Measurements from ENCODE around the gene SIPA1L3. TPM values are rescaled to one million over a fixed set of nuclear protein-coding genes. Genes with fewer than 3 reads are reported as not detected.
"Not testable (repeated sequence)": the region's sequence is repeated elsewhere in the genome, so short reads cannot be mapped to it uniquely, and the experiment has no call there.

Gene SIPA1L3, protein sequence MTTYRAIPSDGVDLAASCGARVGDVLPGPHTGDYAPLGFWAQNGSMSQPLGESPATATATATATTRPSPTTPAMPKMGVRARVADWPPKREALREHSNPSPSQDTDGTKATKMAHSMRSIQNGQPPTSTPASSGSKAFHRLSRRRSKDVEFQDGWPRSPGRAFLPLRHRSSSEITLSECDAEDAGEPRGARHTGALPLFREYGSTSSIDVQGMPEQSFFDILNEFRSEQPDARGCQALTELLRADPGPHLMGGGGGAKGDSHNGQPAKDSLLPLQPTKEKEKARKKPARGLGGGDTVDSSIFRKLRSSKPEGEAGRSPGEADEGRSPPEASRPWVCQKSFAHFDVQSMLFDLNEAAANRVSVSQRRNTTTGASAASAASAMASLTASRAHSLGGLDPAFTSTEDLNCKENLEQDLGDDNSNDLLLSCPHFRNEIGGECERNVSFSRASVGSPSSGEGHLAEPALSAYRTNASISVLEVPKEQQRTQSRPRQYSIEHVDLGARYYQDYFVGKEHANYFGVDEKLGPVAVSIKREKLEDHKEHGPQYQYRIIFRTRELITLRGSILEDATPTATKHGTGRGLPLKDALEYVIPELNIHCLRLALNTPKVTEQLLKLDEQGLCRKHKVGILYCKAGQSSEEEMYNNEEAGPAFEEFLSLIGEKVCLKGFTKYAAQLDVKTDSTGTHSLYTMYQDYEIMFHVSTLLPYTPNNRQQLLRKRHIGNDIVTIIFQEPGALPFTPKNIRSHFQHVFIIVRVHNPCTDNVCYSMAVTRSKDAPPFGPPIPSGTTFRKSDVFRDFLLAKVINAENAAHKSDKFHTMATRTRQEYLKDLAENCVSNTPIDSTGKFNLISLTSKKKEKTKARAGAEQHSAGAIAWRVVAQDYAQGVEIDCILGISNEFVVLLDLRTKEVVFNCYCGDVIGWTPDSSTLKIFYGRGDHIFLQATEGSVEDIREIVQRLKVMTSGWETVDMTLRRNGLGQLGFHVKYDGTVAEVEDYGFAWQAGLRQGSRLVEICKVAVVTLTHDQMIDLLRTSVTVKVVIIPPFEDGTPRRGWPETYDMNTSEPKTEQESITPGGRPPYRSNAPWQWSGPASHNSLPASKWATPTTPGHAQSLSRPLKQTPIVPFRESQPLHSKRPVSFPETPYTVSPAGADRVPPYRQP (N-terminal part only)
- 63.2 TPM for total RNA-seq
- long read RNA-seq, partial matches to known transcripts = 30 of 78 reads
- long read RNA-seq, other reads (novel, unspliced or antisense) = 46 of 78 reads

- H3K9me3 ChIP-seq = no peaks in the 10 kb centered on the region
- H3K4me1 ChIP-seq = peaks cover 16% of the 10 kb centered on the region
- H3K27ac ChIP-seq = peak within 1 kb of the TSS; percentile 80
- no peaks in the 10 kb centered on the region for H3K27me3 ChIP-seq (ENCODE audit: low read depth)
- DNase-seq (peak; percentile 98), ATAC-seq (peak; percentile 97 to 99)
- TF ChIP-seq CTCF (IDR thresholded peaks at IDR 0.05) = no peak
- H3K36me3 ChIP-seq = no peaks in the 10 kb centered on the region
- H3K4me3 ChIP-seq = peak within 1 kb of the TSS; percentile 96
- intact Hi-C loops (cut with DNase I) = no loop called here
These were observed at the start of gene SIPA1L3 for GRCh38 chr19:37906869-37907734. Gene SIPA1L3, plus strand, starts transcription at chr19:37907208. Its CDS starts 174,358 bp downstream, at chr19:38081566.

DNA sequence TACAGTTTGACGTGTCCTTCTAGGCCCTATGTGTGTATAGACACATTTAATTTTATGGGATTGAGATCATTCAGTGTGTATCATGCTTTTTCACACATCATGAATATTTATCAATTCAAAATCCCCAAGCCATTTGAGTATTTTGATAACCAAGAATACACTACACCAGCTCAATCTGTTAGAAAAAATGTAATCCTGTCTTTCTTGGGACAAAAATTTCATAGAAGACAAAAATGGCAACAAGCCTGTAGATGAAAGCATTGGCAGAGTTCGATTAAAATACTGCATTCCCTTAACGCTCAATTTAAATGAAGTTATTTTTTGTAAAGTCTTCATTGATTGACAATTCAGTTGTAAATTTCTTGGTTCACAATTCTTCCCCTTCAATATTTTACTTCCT is 42.5 kb upstream of the SIPA1L3 start:
- H3K4me1 ChIP-seq = no peaks in the 10 kb centered on the region
- H3K27ac ChIP-seq = no peak overlapping the region
- DNase-seq (no peak), ATAC-seq (no peak)
- H3K36me3 ChIP-seq = no peaks in the 10 kb centered on the region
- H3K4me3 ChIP-seq = no peak overlapping the region
- TF ChIP-seq CTCF (IDR thresholded peaks at IDR 0.05) = no peak
- no peaks in the 10 kb centered on the region for H3K27me3 ChIP-seq (ENCODE audit: low read depth)
- H3K9me3 ChIP-seq = no peaks in the 10 kb centered on the region
- intact Hi-C loops (cut with DNase I) = no loop called here

- intact Hi-C loops (cut with DNase I); ATAC-seq; H3K27ac ChIP-seq; H3K4me3 ChIP-seq; H3K4me1 ChIP-seq; DNase-seq; H3K9me3 ChIP-seq; H3K27me3 ChIP-seq (ENCODE audit: low read depth); H3K36me3 ChIP-seq: not testable (repeated sequence)
These were observed 41.1 kb upstream of the SIPA1L3 start for GRCh38 chr19:37865930-37866329.

DNA sequence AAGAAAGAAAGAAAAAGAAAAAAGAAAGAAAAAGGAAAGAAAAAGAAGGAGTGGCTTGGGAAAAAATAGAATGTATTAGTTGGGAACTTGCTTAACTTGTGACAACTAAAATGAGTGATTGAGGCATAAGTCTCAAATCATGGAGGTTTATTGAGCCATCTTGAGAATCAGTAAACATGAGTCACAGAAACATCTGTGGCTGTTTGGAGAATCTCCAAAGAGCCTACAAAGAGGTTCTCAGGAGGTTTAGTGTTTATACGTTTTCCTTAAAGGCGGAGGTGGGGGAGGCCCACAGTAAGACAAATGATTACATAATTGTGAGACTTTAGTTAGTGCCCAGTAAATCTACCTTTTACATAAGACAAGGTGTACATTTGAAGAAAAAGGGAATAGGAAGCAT is 39.2 kb upstream of the SIPA1L3 start:
- ATAC-seq = no peak
- intact Hi-C loops (cut with DNase I) = no loop called here

More for the DNA sequence above, 39.2 kb upstream of the SIPA1L3 start:
- no peaks in the 10 kb centered on the region for H3K27me3 ChIP-seq (ENCODE audit: low read depth)
- no peaks in the 10 kb centered on the region for H3K9me3 ChIP-seq
- H3K36me3 ChIP-seq = no peaks in the 10 kb centered on the region
- no peak for DNase-seq
- H3K4me1 ChIP-seq = no peaks in the 10 kb centered on the region
- no peak overlapping the region for H3K4me3 ChIP-seq
- TF ChIP-seq CTCF (IDR thresholded peaks at IDR 0.05) = no peak
- H3K27ac ChIP-seq = no peak overlapping the region
